Activated T-cell treated with anti-CD3 and anti-CD28 coated beads, Interleukin-2, amount 50 U/mL, for 24 hours (primary cell): ENCODE data around the gene DHX38.

Source experiments
- DNase-seq: peaks from one replicate; pipeline ENCODE4 v3.0.0-alpha.2; 2020
- H3K27ac Mint-ChIP-seq: 2 replicates; pipeline ENCODE4 v1.8.0; 2020; ENCODE audit warnings: mild to moderate bottlenecking, mixed read lengths
- H3K27me3 Mint-ChIP-seq: 2 replicates; pipeline ENCODE4 v1.8.0; 2020; ENCODE audit warnings: mixed read lengths
- H3K36me3 Mint-ChIP-seq: 2 replicates; pipeline ENCODE4 v1.8.0; 2020; ENCODE audit warnings: low read depth, mixed read lengths
- H3K4me1 Mint-ChIP-seq: 2 replicates; pipeline ENCODE4 v1.8.0; 2020; ENCODE audit warnings: low read depth, mixed read lengths
- H3K4me3 Mint-ChIP-seq: 2 replicates; pipeline ENCODE4 v1.8.0; 2020; ENCODE audit warnings: mild to moderate bottlenecking, moderate library complexity, mixed read lengths
- H3K9me3 Mint-ChIP-seq: 2 replicates; pipeline ENCODE4 v1.8.0; 2020; ENCODE audit warnings: mixed read lengths

The DHX38 gene

DNA sequence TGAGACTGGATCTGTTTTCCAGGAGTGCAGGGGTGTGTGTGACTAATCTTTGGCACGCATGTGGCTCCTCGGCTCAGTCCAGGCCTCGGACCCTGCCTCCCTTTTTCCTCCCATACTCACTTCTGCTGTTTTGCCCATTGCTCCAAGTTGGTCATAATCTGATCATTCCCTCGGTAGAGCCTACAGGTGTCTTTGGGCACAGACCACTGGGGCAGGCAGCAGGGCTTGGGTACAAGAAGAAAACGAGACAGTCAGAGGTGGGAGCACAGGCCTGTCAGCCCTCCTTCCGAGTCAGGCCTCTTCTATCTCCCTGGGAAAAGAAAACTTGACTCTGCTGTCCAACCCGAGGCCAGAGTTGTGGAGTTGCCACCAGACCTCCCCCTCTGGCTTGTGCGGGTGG lies 29.8 kb downstream of the DHX38 start:
- Mint-ChIP-seq H3K4me1 (no peaks in the 10 kb centered on the region), H3K36me3 (no peaks in the 10 kb centered on the region), H3K9me3 (no peaks in the 10 kb centered on the region), H3K27ac (no peak overlapping the region), H3K27me3 (no peaks in the 10 kb centered on the region), H3K4me3 (no peak overlapping the region)
- DNase-seq: no peak

DNA sequence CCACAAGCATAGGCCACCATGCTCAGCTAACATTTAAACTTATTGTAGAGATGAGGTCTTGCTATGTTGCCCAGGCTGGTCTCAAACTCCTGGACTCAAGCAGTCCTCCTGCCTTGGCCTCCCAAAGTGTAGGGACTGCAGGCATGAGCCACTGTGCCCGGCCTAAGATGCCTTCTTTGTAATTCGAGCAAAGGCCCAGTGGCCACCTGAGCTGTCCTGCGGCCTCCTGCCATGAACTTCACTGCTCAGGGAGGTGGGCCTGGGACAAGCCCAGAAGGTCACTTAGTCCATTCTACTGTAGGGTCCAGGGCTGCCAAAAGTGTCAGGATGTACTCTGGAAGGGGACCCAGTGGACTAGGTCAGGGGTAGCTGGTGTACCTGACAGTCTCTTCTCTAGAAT lies 30.5 kb downstream of the DHX38 start:
- no peak for DNase-seq

DNA sequence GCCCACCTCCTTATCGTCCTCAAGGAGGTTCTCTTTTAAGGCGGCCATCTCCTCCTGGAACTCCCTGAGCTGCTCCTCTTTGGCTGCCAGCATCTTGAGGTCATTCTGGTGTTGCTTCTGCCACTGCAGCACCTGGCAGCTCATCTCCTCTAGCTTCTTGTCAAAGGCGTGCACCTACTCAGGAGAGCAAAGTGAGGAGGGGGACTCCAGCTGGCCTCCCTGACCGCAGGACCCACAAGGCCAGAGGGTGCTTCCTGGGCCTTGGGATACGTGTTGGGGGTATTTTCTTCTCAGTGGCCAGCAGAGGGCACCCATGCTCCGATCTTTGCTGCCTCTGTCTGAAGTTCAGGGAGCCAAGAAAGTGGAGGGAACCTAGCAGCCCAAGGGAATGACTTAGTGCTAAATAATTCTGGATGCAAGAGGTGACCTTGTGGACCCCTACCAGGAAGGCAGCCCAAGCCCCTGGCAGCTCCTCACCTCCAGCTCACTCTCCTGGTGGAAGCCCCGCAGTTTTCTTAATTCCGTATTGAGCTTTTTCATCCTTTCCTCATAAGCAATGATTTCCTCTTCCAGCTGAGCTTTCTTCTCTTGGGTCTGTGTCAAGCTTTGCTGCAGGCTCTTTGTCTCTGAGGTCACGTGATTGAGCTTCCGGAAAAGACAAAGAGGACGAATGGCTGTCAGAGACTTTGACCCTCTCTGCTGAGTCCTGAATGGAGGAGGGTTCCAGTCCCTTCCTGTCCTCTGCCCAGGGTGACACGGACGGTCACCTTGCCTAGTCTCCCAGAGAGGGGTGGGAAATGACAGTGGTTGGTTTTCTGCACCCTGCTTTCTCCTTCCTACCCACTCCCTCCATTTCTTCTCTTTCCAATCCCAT lies 31.4 kb downstream of the DHX38 start:
- Mint-ChIP-seq H3K4me3 (no peak overlapping the region), H3K9me3 (no peaks in the 10 kb centered on the region), H3K36me3 (no peaks in the 10 kb centered on the region), H3K27ac (no peak overlapping the region), H3K27me3 (no peaks in the 10 kb centered on the region), H3K4me1 (no peaks in the 10 kb centered on the region)
- DNase-seq: peak; percentile 74

More for the DNA sequence above, 30.5 kb downstream of the DHX38 start:
- Mint-ChIP-seq H3K4me3 (no peak overlapping the region), H3K4me1 (no peaks in the 10 kb centered on the region), H3K9me3 (no peaks in the 10 kb centered on the region), H3K27ac (no peak overlapping the region), H3K27me3 (no peaks in the 10 kb centered on the region), H3K36me3 (no peaks in the 10 kb centered on the region)

DNA sequence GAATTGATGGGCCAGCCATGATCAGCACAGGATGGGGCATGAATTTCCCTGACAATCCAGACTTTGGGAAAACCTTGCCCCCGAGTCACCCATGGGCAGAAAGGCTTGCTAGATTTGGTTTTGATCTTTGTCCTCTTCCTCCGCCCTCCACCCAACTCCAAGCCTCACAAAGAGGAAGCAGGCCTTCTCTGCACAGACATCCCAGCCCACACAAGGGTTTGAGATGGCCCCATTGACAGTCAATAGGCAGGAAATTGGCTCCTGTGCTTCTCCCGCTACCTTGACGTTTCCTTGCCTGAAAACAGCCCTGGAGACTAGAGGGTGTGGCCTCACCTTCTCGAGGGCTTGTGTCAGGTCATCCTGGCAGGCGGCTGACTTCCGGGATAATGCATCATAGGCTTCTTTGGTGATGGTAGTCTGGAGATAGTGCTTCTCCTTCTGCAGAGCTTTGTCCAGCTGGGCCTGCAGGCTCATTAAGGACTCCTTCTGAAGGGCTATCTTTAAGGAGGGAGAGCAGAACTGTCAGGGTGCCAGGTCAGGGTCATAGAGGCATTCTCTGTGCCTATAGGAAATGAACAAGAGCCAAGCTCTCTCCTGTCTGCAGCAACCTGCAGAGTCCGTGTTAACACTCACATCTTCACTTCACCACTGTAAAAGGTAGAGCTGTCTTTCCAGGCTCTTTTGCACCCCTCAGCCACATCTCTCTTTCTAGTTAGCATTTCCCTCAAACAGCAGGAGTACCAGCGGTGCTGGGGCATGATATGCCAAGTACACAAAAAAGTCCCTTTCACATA lies 32.2 kb downstream of the DHX38 start:
- H3K27ac Mint-ChIP-seq: no peak overlapping the region

DNA sequence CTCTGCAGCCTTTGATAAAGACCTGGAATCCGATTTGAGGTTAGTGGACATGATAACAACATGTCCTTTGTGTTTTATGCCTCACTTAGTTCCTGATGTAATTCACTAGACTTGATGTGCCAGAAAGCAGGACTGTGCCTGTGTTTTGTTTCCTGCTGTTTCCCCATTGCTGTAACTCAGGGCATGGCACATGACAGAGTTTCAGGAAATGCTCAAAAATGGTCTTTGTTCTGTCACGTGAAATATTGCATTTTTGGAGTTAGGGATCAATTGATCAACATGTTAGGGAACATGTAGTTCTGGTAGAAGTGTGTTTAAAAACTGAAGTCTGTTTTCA lies 32.8 kb downstream of the DHX38 start:
- Mint-ChIP-seq H3K36me3 (no peaks in the 10 kb centered on the region), H3K9me3 (no peaks in the 10 kb centered on the region), H3K4me3 (no peak overlapping the region), H3K27me3 (no peaks in the 10 kb centered on the region), H3K27ac (no peak overlapping the region), H3K4me1 (no peaks in the 10 kb centered on the region)
- no peak for DNase-seq

More for the DNA sequence above, 32.2 kb downstream of the DHX38 start:
- no peaks in the 10 kb centered on the region for H3K36me3 Mint-ChIP-seq
- H3K4me1 Mint-ChIP-seq: no peaks in the 10 kb centered on the region
- H3K4me3 Mint-ChIP-seq: no peak overlapping the region
- H3K9me3 Mint-ChIP-seq: no peaks in the 10 kb centered on the region
- no peaks in the 10 kb centered on the region for H3K27me3 Mint-ChIP-seq
- no peak for DNase-seq

DNA sequence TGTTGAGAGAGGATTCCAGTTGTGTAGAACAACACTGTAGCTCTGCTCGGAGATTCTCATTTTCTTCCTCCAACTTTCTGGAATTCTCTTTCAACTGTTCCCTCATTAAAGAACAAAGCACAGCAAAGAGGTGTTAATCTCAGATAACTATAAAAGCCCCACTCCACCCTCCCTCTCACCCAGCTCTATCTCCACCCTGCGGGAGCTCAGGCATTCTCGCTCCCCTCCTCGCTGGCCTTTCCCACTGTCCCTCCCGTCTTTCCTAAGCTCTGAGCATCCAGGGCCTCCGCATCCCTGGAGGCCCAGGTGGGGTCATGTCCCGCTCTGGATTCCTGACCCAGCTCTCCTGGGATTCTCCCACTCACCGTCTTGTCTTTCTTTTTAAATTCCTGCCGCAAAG lies 35.1 kb downstream of the DHX38 start:
- Mint-ChIP-seq H3K27me3 (no peaks in the 10 kb centered on the region), H3K4me3 (no peak overlapping the region), H3K9me3 (no peaks in the 10 kb centered on the region), H3K4me1 (no peaks in the 10 kb centered on the region), H3K27ac (no peak overlapping the region), H3K36me3 (no peaks in the 10 kb centered on the region)
- no peak for DNase-seq

DNA sequence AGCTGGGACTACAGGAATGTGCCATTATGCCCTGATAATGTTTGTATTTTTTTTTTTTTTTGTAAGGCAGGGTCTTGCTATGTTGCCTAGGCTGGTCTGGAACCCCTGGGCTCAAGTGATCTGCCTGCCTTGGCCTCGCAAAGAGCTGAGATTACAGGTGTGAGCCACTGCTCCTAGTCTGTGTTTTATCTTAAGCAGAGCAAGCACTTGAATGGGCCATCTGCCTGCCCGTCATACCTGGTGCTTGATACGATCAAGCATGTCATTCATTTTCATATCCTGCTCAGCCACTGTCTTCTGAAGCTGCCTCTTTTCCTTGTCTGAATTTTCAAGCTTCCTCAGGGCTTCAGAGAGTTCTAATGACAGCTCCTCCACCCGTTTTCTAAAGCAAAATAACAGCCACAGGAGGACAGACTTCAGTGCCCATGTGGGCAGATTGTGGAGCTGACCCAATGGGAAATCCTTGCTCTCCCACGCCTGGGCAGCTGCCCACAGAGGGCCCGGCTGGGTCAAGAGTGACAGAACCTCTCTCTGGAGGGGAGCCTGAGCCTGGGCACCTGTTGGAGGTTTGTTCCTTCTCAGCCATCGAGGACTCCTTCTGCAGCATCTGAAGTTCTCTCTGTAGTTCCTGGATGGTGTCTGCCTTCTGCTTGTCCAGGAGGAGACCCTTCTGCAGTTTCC lies 36.5 kb downstream of the DHX38 start:
- no peaks in the 10 kb centered on the region for H3K36me3 Mint-ChIP-seq
- no peaks in the 10 kb centered on the region for H3K27me3 Mint-ChIP-seq
- H3K9me3 Mint-ChIP-seq: no peaks in the 10 kb centered on the region
- no peak for DNase-seq
- H3K4me3 Mint-ChIP-seq: no peak overlapping the region
- no peaks in the 10 kb centered on the region for H3K4me1 Mint-ChIP-seq
- no peak overlapping the region for H3K27ac Mint-ChIP-seq

DNA sequence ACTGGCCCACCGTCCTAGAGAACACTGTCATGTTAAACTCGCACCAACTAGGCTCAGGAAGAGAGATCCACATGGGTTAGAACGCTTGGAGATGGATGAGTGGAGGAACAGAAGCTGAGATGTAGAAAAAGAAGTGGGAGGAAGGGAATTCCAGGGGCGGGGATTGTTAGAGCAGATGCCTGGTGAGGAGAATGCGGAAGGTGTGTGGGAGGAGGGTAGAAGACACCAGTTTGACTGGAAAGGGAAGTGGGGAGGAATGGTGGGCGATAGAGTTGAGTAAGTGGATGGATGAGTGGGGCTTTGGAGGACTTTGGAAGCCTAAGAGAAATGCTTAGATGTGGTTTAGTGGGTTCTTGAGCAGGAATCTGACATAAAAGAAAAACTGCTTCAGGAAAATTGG lies 37.4 kb downstream of the DHX38 start:
- H3K36me3 Mint-ChIP-seq: no peaks in the 10 kb centered on the region
- H3K4me3 Mint-ChIP-seq: no peak overlapping the region
- H3K27me3 Mint-ChIP-seq: no peaks in the 10 kb centered on the region
- DNase-seq: no peak
- no peak overlapping the region for H3K27ac Mint-ChIP-seq
- no peaks in the 10 kb centered on the region for H3K4me1 Mint-ChIP-seq
- H3K9me3 Mint-ChIP-seq: no peaks in the 10 kb centered on the region

DNA sequence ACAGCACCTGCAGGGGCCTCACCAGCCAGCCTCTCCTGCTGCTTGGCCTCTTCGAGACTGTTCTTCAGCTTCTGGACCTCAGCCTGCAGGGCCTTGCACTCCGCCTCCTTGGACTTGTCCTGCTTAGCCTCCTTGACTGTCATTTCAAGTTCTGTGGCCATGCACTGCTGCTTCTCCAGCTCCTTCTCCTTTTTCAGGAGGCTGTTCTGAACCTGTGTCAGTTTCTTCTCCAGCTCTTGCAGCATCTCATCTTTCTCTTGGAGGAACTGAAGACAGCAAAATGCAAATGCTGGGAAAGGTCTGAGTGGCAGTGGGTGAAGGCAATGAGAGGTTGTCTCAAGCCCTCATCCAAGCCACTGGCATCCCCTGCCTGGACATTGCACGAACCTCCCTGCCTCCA lies 39.1 kb downstream of the DHX38 start:
- DNase-seq: no peak
- no peaks in the 10 kb centered on the region for H3K4me1 Mint-ChIP-seq
- no peaks in the 10 kb centered on the region for H3K36me3 Mint-ChIP-seq
- H3K9me3 Mint-ChIP-seq: no peaks in the 10 kb centered on the region
- no peak overlapping the region for H3K27ac Mint-ChIP-seq
- no peaks in the 10 kb centered on the region for H3K27me3 Mint-ChIP-seq
- H3K4me3 Mint-ChIP-seq: no peak overlapping the region

DNA sequence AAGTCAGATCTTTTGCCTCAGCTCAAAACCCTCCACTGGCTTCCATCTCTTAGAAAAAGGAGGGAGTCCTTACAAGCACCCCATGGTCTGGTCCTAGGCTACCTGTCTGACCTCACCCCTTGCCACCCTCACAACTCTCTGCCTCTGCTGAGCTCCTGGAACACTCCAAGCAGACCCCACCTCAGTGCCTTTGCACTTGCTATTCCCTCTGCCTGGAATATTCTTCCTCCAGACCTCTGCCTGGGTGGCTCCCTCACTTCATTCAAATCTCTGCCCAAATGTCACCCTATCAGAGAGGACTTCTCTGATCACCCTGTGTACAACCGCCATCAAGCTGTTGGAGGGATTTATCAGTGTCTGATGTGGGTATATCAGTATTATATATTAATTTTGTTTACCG lies 40.9 kb downstream of the DHX38 start:
- Mint-ChIP-seq H3K4me3 (no peak overlapping the region), H3K4me1 (no peaks in the 10 kb centered on the region), H3K27me3 (no peaks in the 10 kb centered on the region), H3K9me3 (no peaks in the 10 kb centered on the region), H3K27ac (no peak overlapping the region), H3K36me3 (no peaks in the 10 kb centered on the region)
- DNase-seq: no peak

DNA sequence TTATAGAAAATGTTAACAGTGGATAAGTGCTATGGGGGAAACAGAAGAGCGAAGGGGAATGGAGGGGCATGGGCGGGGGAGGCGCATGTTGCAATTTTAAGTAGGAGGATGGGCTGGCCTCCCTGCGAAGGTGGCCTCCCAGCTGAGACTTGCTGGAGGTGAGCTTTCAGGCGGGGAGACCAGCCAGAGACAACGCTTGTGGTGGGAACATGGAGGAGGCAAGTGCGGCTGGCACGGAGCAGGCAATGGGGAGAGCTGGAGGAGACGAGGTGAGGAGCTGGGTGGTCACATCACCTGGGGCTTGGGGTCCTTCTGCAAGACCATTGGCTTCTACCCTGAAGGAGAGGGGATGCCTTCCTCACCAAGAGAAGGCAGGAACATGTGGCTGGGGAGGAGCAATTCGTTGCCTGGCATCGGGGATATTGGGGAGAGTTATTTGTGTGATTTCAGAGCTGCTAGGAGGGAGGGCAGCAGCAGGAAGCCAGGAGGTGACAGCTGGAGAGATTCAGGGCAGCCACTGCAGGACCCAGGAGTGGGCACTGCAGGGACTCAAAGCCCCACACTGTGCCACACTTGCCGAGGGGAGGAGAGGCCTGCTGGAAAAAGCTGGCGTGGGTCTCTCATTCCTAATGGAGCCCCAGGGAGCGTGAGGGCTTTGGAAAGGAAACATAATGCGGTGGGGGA lies 43.9 kb downstream of the DHX38 start:
- no peaks in the 10 kb centered on the region for H3K4me1 Mint-ChIP-seq
- no peaks in the 10 kb centered on the region for H3K36me3 Mint-ChIP-seq
- peaks cover 7% of the 10 kb centered on the region for H3K27me3 Mint-ChIP-seq
- H3K4me3 Mint-ChIP-seq: no peak overlapping the region
- no peak overlapping the region for H3K27ac Mint-ChIP-seq
- DNase-seq: no peak
- no peaks in the 10 kb centered on the region for H3K9me3 Mint-ChIP-seq

DNA sequence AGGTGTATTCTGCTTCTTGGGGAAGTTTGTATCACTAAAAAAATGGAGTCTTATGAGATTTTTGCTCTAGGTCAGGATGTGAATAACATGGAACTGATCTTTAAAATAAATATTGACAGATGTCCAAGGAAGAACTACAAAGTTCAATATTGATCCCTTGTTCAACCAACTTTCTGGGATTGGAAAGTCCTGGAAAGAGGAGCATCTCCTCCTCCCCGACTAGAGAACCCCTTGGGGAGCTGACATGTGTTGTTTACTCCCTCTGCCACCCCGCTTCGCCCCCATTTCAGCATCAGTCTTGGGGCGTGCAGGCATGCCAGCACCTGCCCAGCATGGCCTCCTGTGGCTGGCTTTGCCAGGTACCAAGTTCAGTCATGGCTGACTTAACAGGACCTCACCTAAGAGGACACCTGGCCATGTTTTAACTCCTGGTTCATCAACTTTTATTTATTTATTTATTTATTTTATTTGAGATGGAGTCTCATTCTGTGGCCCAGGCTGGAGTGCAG lies 44.5 kb downstream of the DHX38 start:
- no peaks in the 10 kb centered on the region for H3K36me3 Mint-ChIP-seq
- no peak overlapping the region for H3K4me3 Mint-ChIP-seq

DNA sequence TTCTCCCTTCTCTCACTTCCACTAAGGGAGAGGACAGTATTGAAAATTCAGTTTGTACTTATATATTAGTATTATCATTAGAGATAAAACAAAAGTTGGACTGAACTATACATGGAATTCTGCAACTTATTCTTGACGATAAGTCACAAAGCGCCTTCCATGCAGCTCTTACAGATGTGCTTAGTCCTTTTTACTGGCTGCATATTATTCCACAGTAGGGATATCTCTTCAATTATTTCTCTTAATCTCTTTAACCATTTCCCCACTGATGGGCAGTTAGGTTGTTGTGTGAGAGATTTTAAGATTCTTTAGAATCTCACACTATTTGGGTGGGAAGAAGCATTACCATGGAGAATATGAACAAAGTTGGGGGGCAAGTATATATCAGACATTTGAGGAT lies 46.3 kb downstream of the DHX38 start:
- no peaks in the 10 kb centered on the region for H3K36me3 Mint-ChIP-seq
- no peak overlapping the region for H3K27ac Mint-ChIP-seq
- H3K27me3 Mint-ChIP-seq: peaks cover 7% of the 10 kb centered on the region
- no peak overlapping the region for H3K4me3 Mint-ChIP-seq
- no peaks in the 10 kb centered on the region for H3K9me3 Mint-ChIP-seq
- no peaks in the 10 kb centered on the region for H3K4me1 Mint-ChIP-seq
- no peak for DNase-seq

More for the DNA sequence above, 44.5 kb downstream of the DHX38 start:
- H3K4me1 Mint-ChIP-seq: no peaks in the 10 kb centered on the region
- H3K9me3 Mint-ChIP-seq: no peaks in the 10 kb centered on the region
- peaks cover 7% of the 10 kb centered on the region for H3K27me3 Mint-ChIP-seq
- H3K27ac Mint-ChIP-seq: no peak overlapping the region
- no peak for DNase-seq

DNA sequence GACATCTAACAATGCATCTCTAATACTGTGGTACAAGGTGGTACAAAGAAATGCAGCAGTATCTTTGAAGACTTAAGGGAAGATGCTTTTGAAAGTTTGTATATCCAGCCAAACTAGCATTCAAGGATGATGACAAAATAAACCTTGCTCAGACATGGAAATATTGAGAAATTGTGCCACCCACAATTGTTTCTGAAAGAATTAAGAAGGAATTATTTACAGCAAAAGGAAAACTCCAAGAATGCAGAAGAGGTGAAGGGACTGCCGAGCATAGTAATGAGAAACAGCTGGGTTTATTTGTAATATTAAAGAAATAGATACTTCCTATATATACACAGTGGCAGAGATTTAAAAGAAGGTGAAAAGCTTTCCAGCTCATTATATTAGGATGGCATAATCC lies 48.8 kb downstream of the DHX38 start:
- no peak for DNase-seq
- Mint-ChIP-seq H3K27ac (no peak overlapping the region), H3K27me3 (peaks cover 7% of the 10 kb centered on the region), H3K4me3 (no peak overlapping the region), H3K36me3 (no peaks in the 10 kb centered on the region), H3K4me1 (no peaks in the 10 kb centered on the region), H3K9me3 (no peaks in the 10 kb centered on the region)
